Measurements from ENCODE around the gene IRF4. TPM values are rescaled to one million over a fixed set of nuclear protein-coding genes. Genes with fewer than 3 reads are reported as not detected.

The IRF4 gene
- total RNA-seq, 4 donors from 2014 or later = 3.5 to 5.8 (median 4.1) TPM

GRCh38 chr6:398558-399078 is 7.1 kb downstream of the IRF4 start:
- no peak for ATAC-seq (ENCODE audit: low FRiP score)
- no peak for DNase-seq (ENCODE audit: low spot score)
- no peak for TF ChIP-seq CTCF (IDR thresholded peaks at IDR 0.05)

- DNase-seq (ENCODE audit: low spot score) (no peak), ATAC-seq (ENCODE audit: low FRiP score) (no peak)
- no peak for TF ChIP-seq CTCF (IDR thresholded peaks at IDR 0.05)
These were observed 8.4 kb downstream of the IRF4 start for GRCh38 chr6:399785-400534.

- no peak for TF ChIP-seq CTCF (IDR thresholded peaks at IDR 0.05)
- no peak for DNase-seq (ENCODE audit: low spot score)
- no peak for ATAC-seq (ENCODE audit: low FRiP score)
These were observed 9.3 kb downstream of the IRF4 start for GRCh38 chr6:400815-401214.

- no peak for DNase-seq (ENCODE audit: low spot score)
- no peak for ATAC-seq (ENCODE audit: low FRiP score)
- no peak for TF ChIP-seq CTCF (IDR thresholded peaks at IDR 0.05)
These were observed 9.9 kb downstream of the IRF4 start for GRCh38 chr6:401239-401993.

GRCh38 chr6:401994-402640 is 10.6 kb downstream of the IRF4 start:
- DNase-seq (ENCODE audit: low spot score) (no peak), ATAC-seq (ENCODE audit: low FRiP score) (no peak)
- TF ChIP-seq CTCF (IDR thresholded peaks at IDR 0.05) = no peak

- TF ChIP-seq CTCF (IDR thresholded peaks at IDR 0.05) = no peak
- DNase-seq (ENCODE audit: low spot score) (no peak), ATAC-seq (ENCODE audit: low FRiP score) (no peak)
These were observed 11.5 kb downstream of the IRF4 start for GRCh38 chr6:402901-403658.

Measured in omental fat pad (tissue), 4 donors.